ENCODE data around the gene CMTM5.
"Not testable (repeated sequence)": the region's sequence is repeated elsewhere in the genome, so short reads cannot be mapped to it uniquely, and the experiment has no call there.

CMTM5 gene

GRCh38 chr14:23400496-23401149 lies 23.8 kb downstream of the CMTM5 start:
- DNase-seq: not testable (repeated sequence)

DNA sequence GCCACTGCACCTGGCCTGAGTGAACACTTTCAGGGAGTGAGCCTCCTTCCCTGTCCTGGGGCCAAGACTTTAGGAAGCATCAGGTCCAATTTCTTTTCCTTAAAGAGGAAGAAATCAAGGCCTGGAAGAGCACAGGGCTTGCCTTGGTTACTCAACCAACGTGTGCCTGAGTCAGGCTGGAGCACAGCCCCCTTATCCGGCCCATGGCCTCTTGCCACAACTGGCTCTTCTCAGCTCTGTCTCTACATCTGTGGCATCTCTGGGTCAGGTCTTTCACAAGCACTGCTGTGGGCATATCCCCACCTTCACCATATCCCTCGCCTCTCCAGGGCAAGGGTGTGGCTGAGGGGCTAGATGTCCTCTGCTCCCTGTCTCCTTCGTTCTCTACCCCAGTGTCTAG lies 24.4 kb downstream of the CMTM5 start:
- no peak for DNase-seq

DNA sequence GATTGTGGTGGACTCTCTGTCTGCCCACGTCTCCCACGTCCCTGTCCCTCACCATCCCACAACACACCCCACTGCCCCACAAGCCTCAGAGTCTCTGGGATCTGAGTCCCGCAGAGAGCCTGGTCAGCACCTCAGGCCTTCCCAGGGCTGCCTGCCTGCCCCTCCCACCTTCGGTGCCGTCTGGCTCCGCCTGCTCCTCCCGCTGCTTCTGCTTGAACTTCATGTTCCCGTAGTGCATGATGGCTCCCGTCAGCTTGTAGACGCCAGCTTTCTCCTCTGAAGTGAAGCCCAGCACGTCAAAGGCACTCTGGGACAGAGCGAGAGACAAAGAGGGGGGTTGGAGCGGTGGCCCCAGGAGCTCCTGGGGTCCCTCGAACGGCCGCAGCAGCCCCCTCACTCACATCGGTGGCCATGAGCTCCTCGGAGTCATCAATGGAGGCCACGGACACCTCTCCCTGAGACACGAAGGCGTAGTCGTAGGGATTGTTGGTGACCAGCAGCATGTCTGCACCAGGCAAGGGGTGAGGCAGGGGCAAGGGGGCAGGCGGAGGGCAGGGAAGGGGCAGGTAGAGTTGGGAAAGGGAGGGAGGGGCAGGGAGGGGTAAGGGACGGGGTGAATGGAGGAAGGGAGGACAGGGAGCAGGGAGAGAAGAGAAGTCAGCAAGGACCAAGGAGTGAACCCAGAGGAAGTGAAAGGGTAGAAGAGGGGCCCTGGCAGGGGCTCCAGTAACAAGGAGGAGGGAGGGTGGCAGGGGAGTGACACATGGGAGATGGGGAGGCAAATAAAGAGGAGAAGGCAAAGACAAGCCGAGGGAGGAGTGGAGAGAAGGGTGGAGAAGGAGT lies 25.7 kb downstream of the CMTM5 start:
- no peak for DNase-seq

DNA sequence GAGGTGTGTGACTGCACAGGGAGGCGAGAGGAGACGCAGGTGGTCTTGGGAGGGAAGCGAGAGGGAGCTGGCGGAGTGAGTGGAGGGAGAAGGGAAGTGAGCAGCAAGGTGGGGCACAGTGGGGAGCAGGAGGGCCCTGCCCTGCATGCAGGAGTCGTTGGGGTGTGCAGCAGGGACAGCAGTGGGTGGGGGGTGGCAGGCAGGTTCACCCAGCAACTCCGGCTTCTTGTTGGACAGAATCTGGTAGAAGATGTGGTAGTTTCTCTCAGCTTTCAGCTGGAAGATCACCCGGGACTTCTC lies 26.2 kb downstream of the CMTM5 start:
- DNase-seq: no peak

GRCh38 chr14:23403908-23404307 lies 27.1 kb downstream of the CMTM5 start:
- no peak for DNase-seq

GRCh38 chr14:23404331-23404900 lies 27.6 kb downstream of the CMTM5 start:
- no peak for DNase-seq

- DNase-seq: no peak
Observed at GRCh38 chr14:23405096-23405495, 28.2 kb downstream of the CMTM5 start.

- no peak for DNase-seq
Observed at GRCh38 chr14:23405516-23406025, 28.7 kb downstream of the CMTM5 start.

DNA sequence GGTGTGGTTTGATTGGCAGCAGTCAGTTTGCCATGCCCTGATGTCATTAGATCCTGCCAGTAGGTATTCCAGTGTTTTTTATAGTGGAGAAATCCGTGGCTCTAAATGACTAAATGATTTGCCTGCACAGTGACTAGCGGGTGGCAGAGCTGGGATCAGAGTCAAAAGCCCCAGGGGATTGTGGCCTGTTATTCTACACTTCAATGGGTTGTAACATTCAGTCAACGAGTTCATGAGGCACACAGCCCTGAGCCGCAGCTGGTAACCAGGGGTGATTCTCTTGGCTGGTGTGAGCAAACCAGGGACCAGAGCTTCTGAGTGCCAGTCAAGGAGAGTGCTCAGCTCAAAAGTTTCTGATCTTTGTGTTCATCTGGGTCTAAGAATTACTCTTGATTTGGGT lies 29.4 kb downstream of the CMTM5 start:
- no peak for DNase-seq

DNA sequence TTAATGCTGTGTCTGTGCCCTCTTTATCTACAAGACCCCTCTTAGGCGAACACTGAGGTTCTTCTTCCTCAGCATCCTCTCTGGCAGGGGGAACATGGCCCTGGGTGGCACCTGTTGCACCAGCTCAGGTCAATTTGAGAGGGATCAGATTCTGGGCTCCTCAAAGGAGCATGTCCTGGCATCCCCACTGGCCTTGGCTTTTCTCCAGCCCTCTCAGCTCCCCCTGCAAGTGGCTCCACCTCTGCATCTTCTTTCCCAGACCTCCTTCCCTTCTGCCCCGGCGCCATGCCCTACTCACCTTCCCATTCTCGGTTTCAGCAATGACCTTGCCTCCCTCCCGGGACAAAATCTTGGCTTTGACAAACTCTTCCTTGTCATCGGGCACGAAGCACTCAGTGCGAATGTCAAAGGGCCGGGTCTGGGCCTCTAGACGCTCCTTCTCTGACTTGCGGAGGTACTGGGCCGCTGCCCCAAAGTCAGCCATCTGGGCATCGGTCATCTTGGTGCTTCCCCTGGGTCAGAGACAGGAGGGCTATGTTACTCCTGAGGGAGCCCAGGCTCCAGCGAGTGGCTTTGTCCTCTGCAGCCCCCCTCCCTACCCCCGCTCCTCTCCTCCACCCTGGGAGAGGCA lies 30.0 kb downstream of the CMTM5 start:
- DNase-seq: no peak

- DNase-seq: no peak
Observed at GRCh38 chr14:23407516-23408306, 30.9 kb downstream of the CMTM5 start, which contains the start of gene MYH6. MYH6 (minus strand) TSS chr14:23408273; CDS start chr14:23407223, 1,050 bp downstream.

GRCh38 chr14:23408307-23408630 lies 31.4 kb downstream of the CMTM5 start:
- DNase-seq: no peak

DNA sequence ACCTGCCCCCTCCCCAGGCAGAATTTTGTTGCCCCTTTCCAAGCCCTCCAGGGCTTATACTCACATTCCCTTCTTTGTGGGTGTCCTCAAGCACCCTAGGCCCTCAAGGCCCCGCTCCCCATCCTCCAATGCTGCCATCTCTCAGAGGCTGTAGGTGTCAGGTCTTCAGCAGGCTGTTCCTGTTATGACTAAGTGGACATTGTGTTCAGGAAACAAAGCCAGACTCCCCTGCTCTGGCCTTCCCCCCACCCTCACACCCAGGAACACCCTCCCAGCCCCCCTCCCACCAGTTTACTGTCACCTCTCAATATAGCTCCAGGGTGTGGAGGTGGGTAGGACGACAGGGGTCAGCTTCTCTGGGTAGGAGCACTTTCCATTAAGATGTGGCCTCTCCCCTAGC lies 32.6 kb downstream of the CMTM5 start:
- DNase-seq: no peak

DNA sequence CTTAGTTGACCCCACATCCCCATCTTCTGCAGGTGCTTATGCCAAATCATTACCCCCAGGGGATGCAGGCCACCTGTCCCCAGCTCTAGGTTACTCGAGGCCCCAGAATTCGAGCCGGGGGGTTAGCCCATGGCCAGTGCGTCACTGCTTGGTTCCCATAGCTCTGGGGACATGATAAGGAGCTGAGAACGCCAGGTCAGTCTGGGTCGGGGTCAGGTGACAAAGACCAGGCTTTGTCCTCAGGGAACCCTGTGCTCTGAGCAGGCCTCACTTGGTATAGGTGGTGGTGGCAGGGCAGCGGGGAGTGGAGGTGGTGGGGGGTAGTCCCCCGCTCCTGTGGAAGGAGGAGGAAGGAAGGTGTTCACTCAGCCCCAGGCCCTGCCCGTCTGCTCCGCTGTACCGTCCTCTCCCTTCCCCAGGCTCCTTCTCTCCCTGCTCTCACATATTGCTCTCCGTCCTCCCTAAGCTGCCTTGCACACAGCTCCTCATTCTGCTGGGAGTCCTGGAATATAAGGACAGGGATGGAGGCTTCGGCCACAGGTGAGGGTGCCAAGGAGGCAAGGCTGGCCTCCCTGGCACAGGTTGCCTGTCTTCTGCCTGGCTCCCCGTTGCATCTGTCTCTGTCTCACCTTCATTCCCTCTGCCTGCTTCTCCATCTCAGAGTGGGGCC lies 33.3 kb downstream of the CMTM5 start:
- no peak for DNase-seq

GRCh38 chr14:23411563-23412525 lies 35.0 kb downstream of the CMTM5 start:
- no peak for DNase-seq

DNA sequence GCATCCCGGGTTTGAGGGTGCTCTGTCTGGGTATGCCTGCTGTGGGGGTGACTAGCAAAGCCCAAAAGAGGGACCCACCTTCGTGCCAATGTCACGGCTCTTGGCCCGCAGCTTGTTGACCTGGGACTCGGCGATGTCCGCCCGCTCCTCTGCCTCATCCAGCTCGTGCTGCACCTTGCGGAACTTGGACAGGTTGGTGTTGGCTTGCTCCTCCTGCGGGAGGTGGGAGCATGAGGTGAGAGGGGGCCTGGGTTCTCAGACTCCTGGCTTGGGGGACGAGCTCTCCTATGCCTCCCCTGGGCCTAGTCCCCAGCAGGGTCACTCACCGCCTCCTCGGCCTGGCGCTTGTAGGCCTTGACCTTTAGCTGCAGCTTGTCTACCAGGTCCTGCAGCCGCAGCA lies 36.8 kb downstream of the CMTM5 start:
- DNase-seq: no peak

DNA sequence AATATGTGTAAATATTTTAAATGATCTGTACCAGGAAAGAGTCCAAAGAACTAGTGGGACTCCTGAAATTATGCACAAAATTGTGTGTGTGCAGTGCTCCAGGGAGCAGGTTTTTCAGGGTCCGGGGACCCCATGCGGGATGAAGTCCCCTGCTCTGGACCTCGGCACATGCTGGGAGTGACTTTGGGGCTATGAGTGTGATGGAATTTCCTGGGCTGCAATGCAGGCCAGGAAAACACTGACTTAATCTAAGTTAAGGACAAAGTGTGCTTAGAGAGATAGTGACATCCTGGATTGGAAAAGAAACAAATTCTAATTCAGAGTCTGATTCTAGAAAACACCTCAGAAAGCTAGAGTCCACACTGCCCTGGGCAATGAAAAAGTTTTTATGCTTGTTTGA lies 37.4 kb downstream of the CMTM5 start:
- DNase-seq: no peak

GRCh38 chr14:23414906-23415820 lies 38.3 kb downstream of the CMTM5 start:
- no peak for DNase-seq

DNA sequence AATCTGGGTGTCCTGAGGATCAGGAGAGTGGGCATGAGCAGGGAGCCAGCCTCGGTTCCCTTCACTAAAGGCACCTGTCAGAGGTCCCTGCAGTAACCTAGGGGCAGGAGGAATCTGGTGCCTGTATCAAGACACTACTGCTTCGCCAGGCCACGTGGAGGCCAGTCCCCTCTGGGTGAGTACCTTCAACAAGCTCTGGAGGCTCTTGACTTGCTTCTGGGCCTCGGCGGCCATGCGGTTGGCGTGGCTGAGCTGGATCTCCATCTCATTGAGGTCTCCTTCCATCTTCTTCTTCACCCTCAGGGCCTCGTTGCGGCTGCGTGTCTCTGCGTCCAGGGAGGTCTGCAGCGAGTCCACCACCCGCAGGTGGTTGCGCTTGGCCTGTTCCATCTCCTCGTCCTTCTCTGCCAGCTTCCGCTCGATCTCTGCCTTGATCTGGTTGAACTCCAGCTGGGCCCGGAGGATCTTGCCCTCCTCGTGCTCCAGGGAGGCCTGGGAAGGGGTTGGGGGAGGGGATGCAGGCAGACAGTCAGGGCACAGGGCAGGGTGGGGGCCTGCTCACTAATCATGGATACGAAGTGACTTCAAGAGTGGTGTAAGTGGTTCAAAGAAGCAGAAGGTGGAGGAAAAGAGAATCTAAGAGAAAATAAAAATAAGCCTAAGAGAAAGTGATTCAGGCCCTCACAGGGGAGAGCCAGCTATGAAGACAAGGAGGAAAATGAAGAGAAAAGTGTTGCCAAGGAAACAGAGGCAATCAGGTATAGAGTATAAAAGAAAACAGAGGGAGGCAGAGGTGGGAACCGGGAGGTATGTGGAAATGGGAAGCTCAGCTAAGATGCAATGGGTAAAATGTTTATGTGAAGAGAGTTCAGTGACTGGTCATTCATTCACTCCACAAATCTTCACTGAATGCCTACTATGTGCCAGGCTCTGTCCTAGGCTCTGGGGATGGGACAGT lies 39.3 kb downstream of the CMTM5 start:
- no peak for DNase-seq

Measured in right hindlimb (tissue), 1 donor.